Osteocyte (in vitro differentiated cells): ENCODE results near the gene PRKCQ. TPM values are rescaled to one million over a fixed set of nuclear protein-coding genes. Genes with fewer than 3 reads are reported as not detected.

ENCODE experiments used
- DNase-seq: peaks from one replicate; pipeline ENCODE4 v3.0.0; 2021; ENCODE audit warnings: mixed read lengths; ENCODE audit not compliant: unreplicated experiment; ENCODE audit errors: extremely low spot score
- H3K27ac Mint-ChIP-seq: one replicate; pipeline ENCODE4 v1.8.0; 2021; ENCODE audit warnings: mild to moderate bottlenecking, mixed read lengths; ENCODE audit not compliant: unreplicated experiment
- H3K27me3 Mint-ChIP-seq: one replicate; pipeline ENCODE4 v1.8.0; 2021; ENCODE audit warnings: mixed read lengths; ENCODE audit not compliant: unreplicated experiment
- H3K36me3 Mint-ChIP-seq: one replicate; pipeline ENCODE4 v1.8.0; 2021; ENCODE audit warnings: mixed read lengths; ENCODE audit not compliant: unreplicated experiment
- H3K4me1 Mint-ChIP-seq: one replicate; pipeline ENCODE4 v1.8.0; 2021; ENCODE audit warnings: mixed read lengths; ENCODE audit not compliant: unreplicated experiment
- H3K4me3 Mint-ChIP-seq: one replicate; pipeline ENCODE4 v1.8.0; 2021; ENCODE audit warnings: mild to moderate bottlenecking, moderate library complexity, mixed read lengths; ENCODE audit not compliant: unreplicated experiment
- H3K9me3 Mint-ChIP-seq: one replicate; pipeline ENCODE4 v1.8.0; 2021; ENCODE audit warnings: mixed read lengths; ENCODE audit not compliant: unreplicated experiment
- total RNA-seq: library from RNA; stranded (reverse); gene quantifications from 2 replicates; pipeline ENCODE4 v1.2.1, GENCODE V29; 2021
- TF ChIP-seq, protein P1 (sequence below): fragments of 200-600 bp; sonication (generic); IDR thresholded peaks from 2 replicates; pipeline ENCODE4 v1.5.0; 2021; ENCODE audit warnings: antibody characterized with exemption, mild to moderate bottlenecking, moderate library complexity

Gene PRKCQ
- total RNA-seq, 1 donor from 2014 or later: 0.11 TPM

DNA sequence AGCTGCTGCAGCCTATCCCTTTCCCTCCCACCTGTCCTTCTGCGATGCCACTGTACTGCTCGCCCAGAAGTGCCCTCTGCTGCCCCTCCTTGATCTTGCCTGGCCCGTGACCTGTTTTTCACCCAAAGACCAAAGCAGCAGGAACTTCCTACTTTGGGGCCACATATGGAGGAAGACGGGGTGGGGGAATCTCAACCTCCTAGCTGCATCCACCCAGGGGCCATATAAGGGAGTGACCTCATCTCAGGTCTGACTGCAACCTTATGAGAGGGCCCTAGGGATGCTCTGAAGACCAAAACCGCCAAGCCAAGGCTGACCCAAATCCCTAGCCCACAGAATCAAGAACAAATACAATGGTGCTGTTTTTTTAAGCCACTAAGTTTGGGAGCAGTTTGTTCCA, 15.7 kb downstream of the PRKCQ start:
- TF ChIP-seq, protein P1, sequence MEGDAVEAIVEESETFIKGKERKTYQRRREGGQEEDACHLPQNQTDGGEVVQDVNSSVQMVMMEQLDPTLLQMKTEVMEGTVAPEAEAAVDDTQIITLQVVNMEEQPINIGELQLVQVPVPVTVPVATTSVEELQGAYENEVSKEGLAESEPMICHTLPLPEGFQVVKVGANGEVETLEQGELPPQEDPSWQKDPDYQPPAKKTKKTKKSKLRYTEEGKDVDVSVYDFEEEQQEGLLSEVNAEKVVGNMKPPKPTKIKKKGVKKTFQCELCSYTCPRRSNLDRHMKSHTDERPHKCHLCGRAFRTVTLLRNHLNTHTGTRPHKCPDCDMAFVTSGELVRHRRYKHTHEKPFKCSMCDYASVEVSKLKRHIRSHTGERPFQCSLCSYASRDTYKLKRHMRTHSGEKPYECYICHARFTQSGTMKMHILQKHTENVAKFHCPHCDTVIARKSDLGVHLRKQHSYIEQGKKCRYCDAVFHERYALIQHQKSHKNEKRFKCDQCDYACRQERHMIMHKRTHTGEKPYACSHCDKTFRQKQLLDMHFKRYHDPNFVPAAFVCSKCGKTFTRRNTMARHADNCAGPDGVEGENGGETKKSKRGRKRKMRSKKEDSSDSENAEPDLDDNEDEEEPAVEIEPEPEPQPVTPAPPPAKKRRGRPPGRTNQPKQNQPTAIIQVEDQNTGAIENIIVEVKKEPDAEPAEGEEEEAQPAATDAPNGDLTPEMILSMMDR: no peak

DNA sequence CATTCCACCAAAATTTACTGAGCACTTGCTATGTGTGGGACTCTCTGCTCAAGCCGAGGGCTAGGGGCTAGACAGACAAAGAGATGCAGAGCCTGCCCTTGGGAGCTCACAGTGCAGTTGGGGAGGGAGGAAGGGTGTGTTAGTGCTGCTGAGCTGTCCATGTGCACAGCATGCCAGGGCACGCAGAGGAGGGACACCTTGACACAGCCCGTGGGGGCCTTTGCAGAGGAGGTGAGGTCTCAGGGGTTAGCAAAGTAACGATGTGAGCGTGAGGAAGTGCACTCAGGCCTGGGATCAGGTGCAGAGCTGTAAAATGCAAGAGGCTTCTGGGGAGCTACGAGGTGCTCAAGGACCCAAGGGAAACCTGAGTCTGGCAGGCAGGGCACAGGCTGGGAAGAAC, 16.3 kb downstream of the PRKCQ start:
- H3K27me3 Mint-ChIP-seq: peaks cover 6% of the 10 kb centered on the region
- no peak overlapping the region for H3K4me3 Mint-ChIP-seq
- H3K4me1 Mint-ChIP-seq: no peaks in the 10 kb centered on the region
- DNase-seq: no peak
- no peaks in the 10 kb centered on the region for H3K36me3 Mint-ChIP-seq
- H3K27ac Mint-ChIP-seq: no peak overlapping the region
- TF ChIP-seq, protein P1: no peak
- no peaks in the 10 kb centered on the region for H3K9me3 Mint-ChIP-seq

More for the DNA sequence above, 15.7 kb downstream of the PRKCQ start:
- Mint-ChIP-seq H3K4me3 (no peak overlapping the region), H3K9me3 (no peaks in the 10 kb centered on the region), H3K4me1 (no peaks in the 10 kb centered on the region), H3K27ac (no peak overlapping the region), H3K36me3 (no peaks in the 10 kb centered on the region), H3K27me3 (peaks cover 9% of the 10 kb centered on the region)
- DNase-seq: no peak

DNA sequence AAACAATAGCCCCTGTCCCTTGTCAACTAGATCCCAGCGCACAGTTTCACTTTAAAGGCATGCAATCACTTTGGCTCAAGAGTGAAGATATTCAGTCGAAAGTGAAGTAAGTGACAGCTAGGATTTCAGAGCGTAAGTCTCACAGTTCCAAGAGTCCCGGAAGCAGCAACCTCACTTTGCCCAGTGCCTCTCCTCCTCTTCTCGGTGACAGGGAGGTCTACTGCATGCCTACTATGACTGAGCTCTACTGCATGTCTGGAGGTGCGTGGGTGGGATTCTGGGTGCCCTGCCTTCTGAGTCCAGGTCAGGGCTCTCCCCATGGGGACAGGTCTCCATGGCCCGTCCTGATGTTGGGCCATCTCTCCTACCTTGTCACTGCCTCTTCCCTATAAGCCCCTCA, 17.0 kb downstream of the PRKCQ start:
- Mint-ChIP-seq H3K36me3 (no peaks in the 10 kb centered on the region), H3K27me3 (peaks cover 6% of the 10 kb centered on the region), H3K9me3 (no peaks in the 10 kb centered on the region), H3K27ac (no peak overlapping the region), H3K4me3 (no peak overlapping the region), H3K4me1 (no peaks in the 10 kb centered on the region)
- TF ChIP-seq, protein P1: no peak
- DNase-seq: peak; percentile 48

DNA sequence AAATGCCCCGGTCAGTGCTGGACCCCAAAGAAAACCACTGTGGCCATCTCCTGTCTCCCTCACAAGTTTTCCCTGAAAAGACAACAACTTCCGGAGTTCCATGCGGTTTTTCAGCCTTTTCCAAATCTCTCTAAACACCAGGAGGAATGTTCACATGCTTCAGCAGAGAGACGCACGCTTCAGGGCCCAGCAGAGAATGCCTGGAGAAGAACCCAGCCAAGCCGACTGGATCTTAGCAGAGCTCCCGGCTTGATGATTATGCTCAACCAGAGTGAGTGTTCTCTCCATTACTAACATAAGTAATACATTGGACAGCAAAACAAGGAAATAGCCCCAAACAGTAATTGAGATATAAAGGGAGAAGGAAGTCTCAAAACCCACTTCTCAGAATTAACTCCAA, 17.9 kb downstream of the PRKCQ start:
- no peaks in the 10 kb centered on the region for H3K9me3 Mint-ChIP-seq
- DNase-seq: peak; percentile 8
- no peaks in the 10 kb centered on the region for H3K4me1 Mint-ChIP-seq
- H3K27me3 Mint-ChIP-seq: peaks cover 9% of the 10 kb centered on the region
- H3K4me3 Mint-ChIP-seq: no peak overlapping the region
- TF ChIP-seq, protein P1: no peak
- H3K36me3 Mint-ChIP-seq: no peaks in the 10 kb centered on the region
- H3K27ac Mint-ChIP-seq: no peak overlapping the region

DNA sequence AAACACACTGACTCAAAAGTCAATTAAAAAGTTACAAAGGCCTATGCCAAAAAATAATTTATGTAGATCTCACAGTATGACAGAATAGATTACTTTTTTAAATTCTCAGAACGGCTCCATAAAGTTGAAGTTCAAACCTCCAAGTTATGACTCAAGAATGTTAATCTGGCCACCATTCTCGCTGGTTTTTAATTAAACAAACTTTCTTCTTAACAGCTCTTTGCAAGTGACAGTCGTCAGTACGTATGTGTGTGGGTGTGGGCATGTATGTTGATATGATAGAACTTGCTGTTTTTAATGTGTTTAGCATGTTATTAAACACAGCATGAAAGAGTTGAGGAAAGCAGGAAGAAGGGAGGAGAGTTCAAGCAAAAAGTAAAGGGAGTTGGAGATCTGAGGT, 18.5 kb downstream of the PRKCQ start:
- TF ChIP-seq, protein P1: no peak
- no peaks in the 10 kb centered on the region for H3K4me1 Mint-ChIP-seq

More for the DNA sequence above, 18.5 kb downstream of the PRKCQ start:
- Mint-ChIP-seq H3K27me3 (peaks cover 12% of the 10 kb centered on the region), H3K4me3 (no peak overlapping the region), H3K36me3 (no peaks in the 10 kb centered on the region), H3K9me3 (no peaks in the 10 kb centered on the region), H3K27ac (no peak overlapping the region)
- DNase-seq: no peak
